GM19438 (cell line): Measurements from ENCODE around the gene GOLT1A.

ENCODE experiments used
- ATAC-seq: cut with Tn5 transposase; IDR thresholded peaks from one replicate; pipeline ENCODE4 v1.9.1; 2021; ENCODE audit warnings: low read depth; ENCODE audit not compliant: unreplicated experiment

GOLT1A gene

DNA sequence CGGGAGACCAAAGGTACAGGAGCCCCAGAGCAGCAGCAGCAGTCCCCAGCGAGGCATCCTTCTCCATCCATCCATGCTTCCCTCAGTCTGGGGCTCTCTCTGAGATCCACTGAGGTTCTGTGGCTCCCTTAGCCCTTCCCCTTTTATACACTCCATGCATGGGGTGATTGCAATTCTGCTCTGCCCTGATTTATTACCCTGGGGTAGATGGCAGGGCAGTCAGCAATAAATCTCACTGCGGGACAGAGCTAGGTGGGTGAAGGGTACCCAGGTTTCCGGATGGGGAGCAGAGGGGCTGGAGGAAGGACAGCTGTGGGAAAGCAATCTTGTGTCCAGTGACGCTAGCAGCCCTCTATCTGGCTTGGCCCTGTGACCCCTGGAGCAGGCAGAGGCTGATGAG, 47.6 kb downstream of the GOLT1A start, which contains the start of gene REN:
TSS of gene REN (minus strand) at position 119 of the 400 bp plus-strand sequence. CDS start at position 75, 44 bp downstream.
- no peak for ATAC-seq

DNA sequence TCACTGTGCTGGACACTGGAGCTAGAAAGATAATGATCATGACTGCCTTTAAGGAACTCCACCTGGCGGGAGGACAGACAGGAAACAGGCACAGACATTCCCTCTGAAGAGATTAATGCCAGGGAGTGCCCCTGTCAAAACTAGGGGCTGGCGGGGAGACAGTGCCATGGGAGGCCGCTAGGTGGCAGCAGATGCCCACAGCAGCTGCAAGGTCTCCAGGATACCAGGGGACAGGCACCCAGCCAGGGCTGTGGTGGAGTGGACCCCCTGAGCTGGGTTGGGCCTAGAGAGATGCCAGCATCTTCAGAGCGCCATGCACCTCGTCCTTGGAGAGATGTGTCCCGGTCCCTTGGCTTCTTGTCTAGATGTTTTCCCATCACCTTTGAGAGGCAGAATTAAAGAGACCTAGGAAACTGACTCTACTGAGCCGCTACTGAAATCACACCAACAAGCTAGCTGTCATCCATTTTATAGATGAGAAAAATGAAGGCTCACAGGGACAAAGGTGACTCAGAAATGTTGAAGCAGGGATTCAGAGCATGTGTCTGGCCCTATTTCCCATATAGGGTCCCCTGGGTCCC, 51.2 kb downstream of the GOLT1A start:
- ATAC-seq = no peak

DNA sequence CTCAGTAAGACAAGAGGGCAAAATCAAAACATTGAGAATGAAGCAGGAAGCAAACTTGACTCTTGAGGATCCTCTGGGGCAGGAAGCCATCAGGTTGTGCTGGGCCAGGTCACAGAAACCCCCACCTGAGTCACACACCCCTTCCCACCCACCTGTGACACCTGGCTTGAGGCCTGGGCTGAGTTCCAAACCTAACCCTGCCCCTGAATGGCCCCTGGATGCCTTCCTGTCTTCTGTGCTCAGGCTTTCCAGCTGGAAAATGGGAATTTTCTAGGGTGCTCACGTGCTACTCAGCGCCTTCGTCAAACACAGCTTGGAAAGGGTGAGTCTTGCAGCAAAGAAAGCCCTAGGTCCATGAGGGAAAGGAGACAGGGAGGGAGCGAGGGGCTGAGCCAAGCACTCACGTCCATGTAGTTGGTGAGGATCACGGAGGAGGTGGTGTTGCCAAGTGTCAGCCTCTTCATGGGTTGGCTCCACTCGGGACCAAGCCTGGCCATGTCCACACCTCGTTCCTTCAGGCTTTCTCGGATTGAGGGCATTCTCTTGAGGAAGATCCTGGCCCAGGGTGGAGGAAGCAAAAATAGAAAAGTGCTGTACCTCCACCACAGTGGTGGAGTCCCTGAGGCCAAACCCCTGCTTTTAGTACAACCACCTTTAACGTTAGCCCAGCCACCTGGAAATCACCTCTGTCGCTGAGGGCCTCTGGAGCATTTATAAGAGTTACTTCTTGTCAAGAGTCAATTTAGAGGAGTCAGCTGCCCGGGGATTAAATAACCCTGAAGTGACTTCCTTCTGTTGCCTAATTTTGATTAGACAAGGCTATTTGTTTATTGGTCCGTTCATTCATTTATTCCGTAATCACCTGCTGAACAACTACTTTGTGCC, 51.9 kb downstream of the GOLT1A start:
- no peak for ATAC-seq

DNA sequence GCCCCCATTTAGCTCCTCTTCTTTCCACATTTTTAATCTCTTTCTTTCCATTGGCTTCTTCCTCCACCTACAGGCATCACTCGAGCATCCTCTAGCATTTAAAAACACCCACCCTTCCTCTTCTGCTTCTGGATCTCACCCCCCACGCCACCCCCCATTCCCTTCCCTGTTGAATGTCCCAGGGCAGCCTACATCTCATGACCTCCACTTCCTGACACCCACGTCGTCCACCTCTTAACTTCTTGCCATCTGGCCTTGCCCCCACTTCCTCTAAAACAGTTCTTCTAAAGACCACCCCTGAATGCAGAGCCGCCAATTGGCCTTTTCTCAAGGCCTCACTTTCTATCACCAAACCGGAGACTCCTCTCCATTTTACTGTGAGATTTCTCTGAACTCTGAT, 55.8 kb downstream of the GOLT1A start:
- ATAC-seq = no peak

DNA sequence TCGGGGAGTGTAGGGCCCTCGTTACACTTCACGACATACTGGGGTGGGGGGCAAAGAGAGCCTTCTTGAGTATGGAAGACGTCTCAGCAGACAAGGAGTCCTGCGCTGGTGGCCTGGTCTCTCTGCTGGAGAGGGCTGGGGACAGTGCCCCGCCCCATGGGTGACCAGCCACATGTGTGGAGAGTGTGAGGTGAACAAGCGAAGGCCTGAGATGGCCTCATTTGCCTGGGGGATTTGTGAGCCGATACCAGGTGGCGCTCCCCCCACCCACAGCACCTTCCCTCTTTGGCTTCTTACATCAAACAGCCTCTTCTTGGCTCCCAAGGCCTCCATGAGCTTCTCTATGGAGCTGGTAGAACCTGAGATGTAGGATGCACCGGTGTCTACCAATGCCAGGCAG, 57.9 kb downstream of the GOLT1A start:
- no peak for ATAC-seq

DNA sequence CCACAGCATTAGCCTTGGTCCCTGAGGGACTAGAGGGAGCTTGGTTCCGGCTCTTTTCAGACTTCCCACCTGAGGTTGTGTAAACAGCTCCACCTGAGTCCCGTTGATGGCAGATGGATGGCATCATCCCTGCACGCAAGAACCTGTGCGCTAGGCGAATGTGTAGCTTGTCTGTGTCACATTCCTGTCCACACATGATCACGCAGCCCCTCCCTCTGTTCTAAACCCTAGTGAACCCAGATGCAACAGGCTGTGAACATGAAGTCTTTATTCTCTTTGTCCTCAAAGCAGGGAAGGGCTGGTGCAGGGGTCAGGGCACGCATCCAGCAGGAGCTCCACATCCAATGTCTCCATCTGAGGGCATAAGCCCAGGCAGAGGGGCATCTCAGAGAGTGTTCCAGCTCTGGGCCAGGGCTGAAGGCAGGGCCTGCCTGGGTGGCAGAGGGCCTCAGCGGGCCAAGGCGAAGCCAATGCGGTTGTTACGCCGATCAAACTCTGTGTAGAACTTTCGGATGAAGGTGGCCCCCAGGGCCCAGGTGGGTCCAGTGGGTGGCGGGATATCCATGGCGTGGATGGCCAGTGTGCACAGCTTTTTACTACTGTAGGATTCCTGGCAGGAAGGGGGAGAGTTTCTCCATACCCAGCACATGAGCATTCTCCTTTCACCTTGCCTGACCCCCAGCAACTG, 59.1 kb downstream of the GOLT1A start:
- ATAC-seq = no peak

DNA sequence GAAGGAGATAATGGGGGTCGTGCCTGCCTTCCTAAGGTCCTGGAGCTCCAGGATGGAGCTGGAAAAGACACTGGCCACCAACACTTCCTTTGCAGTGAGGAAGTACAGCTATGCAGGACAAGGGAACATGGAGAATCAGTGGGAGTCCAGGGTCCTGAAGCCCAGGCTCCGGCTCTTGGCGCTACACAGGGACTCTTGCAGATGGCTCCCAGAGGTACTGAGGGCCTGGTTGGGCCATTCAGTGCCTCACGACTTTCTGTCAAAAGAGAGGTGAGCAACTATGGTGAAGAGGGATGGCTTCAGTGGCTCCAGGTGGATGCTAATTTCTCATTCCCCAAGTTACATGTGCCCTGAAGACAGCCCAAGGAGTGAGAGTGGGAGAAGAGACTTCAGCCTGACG, 60.1 kb downstream of the GOLT1A start:
- no peak for ATAC-seq

DNA sequence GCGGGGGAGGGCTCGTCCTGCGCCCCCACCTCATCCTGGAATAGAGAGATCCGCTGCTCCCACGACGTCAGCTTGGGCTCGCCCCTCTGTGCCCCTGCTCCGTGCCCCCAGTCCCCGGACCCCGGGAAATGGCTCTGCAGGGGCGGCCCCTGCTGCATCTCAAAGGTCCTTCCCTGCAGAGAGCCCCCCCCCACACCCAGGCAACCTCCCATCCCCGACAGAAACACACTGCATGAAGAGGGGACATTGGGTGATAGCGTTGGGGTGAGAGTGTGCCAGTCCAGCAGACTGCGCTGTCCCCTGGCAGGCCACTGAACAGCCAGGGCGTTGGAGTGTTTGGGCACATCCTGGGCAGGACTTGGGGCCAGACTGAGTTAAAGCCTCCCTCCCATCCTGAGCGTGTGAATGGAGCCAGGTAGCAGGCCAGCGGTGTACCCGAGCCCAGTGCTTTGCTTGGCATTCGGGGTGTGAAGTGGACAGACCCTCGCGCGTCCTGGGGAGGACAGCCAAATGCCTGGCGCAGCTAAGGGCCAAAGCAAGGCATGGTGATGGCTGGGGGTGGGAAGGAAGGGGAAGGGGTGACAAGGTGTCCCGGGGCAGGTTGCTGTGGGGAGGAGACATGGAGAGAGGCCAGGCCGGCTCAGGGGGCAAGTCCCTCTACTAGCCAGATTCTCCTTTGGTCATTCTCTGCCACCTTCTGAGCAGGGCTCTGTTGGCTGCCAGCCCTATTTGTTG, 61.3 kb downstream of the GOLT1A start:
- ATAC-seq = no peak

DNA sequence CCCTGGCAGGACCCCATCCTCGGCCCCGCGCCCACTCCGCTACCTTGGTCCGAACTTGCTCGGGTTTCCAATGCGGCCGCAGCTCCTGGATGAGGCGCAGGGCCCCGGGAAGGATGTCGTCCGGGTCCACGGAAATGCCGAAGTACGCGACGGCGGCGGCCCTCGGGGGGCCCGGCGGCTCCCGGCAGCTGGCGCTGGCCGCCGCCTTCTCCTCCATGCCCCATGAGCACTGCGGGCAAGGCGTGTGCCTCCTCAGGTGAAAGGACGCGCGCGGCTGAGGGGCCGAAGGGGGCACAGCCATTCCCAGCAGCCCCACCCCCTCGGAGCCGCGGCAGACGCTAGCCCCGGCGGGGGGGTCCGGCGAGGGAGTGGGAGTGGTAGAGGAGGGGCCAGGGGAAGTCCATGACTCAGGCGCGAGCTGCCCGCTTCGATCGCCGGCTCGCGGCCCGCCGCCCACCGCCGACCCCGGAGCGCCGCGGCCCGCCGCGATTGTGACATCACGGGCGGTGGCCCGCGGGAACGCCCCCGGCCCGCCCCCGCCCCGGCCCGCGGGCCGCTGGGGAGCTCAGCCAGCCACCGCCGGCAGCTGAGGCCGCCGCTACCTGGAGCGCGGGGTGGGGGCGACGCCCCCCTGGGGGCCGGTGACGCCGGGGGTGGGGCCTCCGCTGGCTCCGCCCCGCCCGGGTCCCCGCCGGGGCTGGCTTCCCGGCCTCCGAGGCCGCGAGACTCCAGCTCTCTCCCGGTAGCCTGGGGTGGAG, 62.1 kb downstream of the GOLT1A start, which contains the start of gene ETNK2:
TSS of gene ETNK2 (minus strand) at position 493 of the 758 bp plus-strand sequence. CDS start at position 301, 192 bp downstream.
- ATAC-seq = no peak

DNA sequence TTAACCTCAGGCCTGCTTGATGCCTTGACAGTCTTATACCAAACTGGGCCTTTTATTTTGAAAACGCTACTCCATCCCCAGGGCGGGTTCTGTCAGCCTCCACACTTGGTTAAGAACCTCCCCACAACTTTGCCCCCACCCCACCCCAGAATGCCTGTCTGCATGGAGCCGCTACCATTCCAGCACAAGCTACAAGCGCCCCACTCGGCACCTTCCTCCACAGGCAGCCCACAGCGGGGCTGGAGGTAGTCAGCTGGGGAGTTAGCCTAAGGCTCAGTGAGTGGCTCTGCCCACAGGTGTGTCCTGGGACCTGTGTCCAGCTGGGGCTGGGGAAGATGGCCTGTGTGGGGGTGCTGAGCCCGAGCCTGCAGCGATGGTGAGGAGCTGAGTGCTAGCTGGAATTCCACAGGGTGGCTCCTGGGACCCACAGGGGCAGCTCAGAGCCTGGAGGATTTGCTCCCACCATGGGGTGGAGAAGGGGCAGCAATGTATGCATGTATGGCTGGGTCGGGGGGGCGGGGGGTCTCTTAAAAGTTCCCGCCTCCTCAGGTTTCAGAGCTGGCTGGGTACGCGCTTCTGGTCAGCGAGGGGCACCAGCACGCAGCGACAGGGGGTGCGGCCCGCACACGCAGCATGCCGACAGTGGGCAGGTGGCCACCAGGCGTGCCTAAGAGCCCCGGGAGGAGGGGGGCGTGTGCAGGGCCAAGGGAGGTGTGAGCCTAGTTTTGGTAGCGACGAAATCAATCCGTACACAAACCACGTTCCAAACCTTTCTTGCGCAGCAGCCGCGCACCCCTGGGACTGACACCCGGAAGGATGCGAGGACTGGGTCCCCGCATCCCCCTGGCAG, 62.9 kb downstream of the GOLT1A start:
- ATAC-seq = no peak

DNA sequence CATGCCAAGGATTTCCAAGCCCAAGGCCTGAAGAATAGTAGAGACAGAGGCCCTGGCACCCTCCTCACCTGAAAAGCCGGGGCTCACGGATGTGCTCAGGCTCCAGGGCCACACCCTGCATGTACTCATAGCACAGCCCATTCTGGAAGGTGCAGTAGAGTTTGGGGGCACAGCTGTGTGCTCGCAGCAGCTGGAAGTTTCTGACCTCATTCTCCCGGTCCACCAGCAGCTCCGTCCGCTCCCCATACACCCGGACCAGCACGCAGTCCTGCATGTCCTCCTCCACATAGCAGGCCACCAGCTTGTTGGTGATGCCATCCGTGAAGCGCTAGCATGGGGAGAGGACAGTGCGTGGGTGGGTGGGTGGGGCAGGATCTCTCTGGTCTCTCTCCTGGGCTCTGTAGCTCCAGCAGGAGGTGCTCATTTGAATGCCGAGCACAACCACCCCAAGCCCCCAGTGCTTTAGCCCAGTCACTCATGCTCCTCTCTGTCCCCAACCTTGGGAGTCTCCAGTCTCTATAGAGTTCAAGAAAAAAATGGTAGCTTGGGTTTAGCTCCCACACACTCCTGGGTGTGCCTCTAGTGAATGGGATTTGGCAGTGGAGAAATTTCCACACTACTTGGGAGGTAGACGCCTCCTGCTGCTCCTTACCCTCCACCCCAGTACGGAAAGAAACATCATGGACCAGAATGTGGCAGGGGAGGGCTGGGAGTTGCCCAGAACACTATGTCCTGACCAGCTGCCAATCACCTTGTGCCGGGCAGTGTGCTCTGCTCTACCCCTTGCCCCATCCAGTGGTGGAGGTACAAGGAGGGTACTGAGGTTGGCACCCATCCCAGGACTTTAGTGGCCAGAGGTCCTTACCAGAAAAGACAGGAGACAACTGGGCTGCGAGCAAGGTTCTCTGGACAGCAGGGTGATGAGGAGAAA, 63.9 kb downstream of the GOLT1A start:
- no peak for ATAC-seq

DNA sequence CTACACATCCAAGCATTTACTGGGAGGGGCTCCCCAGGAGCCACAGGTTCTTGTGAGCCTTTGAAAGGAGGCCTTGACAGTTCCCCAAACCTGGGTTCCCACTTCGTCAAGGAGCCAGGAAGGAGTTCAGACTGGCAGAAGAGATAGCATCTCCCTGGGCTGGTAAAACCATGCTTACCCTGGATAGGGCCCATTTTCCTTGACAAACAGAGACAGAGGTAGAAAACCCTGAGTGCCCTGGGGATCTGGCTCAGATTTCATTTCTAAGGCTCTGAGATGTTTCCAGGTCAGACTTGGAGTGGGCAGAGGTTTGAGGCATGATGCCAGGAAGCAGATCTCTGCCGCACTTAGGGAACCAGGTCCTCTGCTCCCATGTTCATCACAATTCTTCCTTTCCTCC, 64.7 kb downstream of the GOLT1A start:
- no peak for ATAC-seq
